SK-N-DZ (cell line): Measurements from ENCODE around the gene PLCL2.
"Not testable (repeated sequence)": the region's sequence is repeated elsewhere in the genome, so short reads cannot be mapped to it uniquely, and the experiment has no call there.

Experiments used
- DNase-seq: peaks from one replicate; pipeline ENCODE4 v3.0.0-alpha.2; 2015; ENCODE audit warnings: low spot score

The PLCL2 gene

DNA sequence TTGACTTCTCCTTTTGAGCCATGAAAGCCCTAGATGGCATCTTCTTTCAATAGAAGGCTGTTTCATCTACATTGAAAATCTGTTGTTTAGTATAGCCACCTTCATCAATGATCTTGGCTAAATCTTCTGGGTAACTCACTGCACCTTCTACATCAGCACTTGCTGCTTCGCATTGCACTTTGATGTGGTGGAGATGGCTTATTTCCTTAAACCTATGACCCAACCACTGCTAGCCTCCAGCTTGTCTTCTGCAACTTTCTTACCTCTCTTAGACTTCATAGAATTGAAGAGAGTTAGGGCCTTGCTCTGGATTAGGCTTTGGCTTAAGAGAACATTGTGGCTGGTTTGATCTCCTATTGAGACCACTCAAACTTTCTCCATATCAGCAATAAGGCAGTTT lies 189.8 kb downstream of the PLCL2 start:
- no peak for DNase-seq

DNA sequence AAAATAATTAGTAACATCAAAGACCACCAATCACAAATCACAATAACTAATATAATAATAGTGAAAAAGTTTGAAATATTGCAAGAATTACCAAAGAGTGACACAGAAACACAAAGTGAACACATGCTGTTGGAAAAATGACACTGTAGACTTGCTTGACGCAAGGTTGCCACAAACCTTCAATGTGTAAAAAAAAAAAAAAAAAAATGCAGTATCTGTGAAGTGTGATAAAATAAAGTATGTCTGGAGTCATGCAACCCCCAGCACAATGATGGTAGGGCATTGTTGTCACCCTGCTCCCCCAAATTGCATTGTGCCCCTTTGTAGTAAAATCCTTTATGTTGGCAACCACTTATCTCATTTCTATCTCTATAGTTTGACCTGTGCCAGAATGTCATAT lies 190.6 kb downstream of the PLCL2 start:
- no peak for DNase-seq

GRCh38 chr3:17075907-17076306 lies 191.2 kb downstream of the PLCL2 start:
- no peak for DNase-seq

DNA sequence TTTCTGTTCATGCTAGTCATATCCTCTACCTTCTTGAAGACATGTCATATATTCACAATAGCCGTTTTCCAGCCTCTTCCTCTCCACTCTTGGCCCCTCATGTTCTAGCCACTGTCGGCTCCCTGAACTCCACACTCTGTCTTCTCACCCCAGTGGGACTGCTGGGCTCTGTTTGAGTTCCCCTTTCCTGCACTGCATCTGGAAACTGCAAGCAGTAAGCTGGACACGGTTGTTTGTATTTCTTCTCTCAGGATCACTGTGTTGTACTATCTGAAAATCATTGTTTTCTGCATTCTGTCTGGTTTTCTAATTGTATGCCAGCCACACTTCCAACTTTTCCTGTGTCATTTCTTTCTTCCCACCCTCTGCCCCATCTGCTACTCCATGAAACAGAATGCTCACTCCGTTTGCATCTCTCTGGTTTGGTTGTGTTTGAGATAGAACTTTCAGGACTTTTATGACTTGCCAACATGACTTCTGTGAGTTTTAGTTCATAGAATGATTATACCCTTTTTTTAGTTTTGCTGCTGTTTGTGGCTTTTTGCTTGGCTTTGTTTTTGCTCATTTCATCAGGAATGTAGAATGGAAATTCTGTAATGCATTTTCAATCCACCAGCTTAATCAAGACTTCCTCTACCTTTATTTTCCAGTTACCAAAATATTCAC lies 192.3 kb downstream of the PLCL2 start:
- no peak for DNase-seq

- DNase-seq = no peak
These were observed 192.9 kb downstream of the PLCL2 start for GRCh38 chr3:17077606-17078005.

DNA sequence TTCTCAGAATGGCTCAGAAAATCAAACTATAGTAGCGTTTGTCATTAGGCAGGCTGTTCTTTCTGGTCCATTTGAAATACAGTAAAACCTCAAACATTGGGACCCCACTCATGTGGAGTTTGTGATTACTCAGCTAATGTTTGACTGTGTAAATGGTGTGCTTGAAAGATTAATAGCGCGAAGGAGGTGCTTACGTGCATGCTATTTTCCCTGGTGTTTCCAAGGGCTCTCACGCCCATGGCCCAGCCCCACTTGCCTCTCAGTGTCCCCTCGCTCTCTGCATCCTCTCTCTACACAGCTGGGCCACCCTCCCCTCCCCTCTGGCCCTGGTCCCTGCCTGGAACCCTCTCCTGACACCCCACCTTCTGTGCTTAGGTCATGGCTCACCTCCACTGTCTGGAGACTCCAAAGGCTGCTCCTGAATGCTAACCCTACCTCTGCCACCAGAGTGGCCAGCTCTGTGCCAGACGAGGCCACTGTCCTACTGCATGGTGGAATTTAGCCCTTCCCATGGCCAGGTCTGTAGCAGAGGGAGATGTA lies 194.2 kb downstream of the PLCL2 start:
- no peak for DNase-seq

GRCh38 chr3:17079933-17080332 lies 195.2 kb downstream of the PLCL2 start:
- no peak for DNase-seq

- no peak for DNase-seq
These were observed 196.8 kb downstream of the PLCL2 start for GRCh38 chr3:17081520-17081919.

DNA sequence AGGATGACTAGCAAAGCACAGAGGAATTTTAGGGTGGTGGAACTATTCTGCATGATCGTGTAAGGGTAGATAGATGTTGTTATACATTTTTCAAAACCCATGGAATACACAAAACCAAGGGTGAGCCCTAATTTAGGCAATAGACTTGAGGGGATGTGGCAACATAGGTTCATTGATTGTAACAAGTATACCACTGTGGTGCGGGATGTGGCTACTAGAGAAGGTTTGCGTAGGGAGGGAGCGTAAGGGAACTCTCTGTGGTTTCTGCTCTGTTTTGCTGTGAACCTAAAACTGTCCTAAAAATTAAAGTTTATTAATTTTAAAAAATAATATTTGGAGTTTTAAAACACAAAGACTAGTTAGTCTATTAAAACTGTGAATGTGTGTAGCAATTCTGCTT lies 202.8 kb downstream of the PLCL2 start:
- DNase-seq = no peak

DNA sequence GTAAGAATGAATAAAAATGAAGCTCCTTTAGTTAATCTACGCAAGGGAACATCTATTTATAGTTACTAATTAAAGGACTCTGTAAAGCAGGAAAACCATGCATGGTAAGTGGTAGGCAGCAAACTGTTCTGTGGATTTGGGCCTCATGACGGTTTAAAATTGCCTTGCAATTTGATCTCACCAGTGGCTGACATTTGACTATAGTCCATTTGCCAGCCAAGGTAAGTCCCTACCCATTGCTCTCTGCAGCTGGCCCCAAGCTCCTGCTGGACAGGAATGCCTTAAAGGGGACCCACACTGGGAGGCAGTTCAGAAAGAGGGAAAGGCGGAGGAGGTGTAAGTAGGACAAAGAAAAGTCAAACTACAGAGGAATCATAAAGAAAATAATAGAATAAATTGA lies 203.3 kb downstream of the PLCL2 start:
- no peak for DNase-seq

DNA sequence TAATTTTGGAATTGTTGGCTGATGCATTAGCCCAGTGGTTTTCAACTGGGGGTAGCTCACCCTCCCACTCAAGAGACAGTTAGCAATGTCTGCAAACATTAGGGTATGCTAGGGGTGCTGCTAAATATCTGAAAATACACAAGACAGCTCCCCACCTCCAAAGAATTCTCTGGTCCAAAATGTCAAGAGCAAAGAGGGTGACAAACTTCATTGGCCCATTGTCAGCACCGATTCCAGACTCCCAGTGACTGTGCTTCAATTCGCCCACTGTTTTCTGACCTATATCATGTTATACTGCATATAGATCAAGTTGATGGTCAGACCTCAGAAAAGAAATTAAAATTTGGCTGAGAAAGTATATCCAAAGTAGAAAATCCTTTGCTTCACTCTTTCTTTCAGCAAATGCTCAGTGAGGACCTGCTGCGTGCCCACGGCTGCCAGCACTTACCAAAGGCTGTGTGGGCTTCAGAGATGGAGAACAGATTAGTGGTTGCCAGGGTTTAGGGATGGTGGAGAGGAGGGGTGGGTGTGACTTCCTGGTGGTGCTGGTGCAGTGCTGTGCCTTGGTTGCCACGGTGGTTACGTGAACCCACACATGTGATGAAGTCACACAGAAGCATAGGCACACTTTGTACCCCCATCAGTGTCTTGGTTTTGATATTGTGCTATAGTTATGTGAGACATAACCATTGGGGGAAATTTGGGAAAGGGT lies 204.0 kb downstream of the PLCL2 start:
- DNase-seq = no peak

- no peak for DNase-seq
These were observed 204.6 kb downstream of the PLCL2 start for GRCh38 chr3:17089314-17089700.

DNA sequence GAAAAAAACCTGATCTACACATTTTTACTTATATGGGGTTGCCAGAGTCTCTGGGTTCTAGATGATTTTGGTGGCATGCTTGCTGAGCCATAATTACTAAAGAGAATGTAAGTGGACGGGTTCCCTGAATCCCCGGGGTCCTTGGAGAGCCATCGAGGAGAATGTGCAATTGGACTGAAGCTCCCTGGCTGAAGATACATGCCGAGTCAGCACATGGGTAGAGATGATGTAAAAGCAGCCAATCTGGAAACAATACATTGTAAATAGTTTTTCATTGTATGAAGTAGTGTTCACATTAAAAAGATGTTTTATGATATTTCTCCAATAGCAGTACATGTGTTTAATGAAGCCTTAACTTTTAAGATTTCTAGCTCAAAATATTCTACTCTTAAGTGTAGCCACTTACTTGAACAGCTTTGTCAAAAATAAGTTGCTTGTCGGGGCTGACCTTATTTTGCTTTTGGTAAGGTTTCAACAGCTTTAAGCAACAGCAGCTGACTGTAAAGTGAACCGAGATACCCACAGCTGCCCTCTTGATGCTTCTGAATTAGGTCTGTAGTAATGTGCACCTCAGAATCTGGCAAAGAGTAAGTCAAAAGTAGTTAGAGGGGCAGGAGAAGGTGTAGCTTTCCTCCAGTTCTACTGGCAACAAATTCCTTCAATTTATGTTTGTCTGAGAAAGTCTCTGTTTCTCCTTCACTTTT lies 205.7 kb downstream of the PLCL2 start:
- no peak for DNase-seq

DNA sequence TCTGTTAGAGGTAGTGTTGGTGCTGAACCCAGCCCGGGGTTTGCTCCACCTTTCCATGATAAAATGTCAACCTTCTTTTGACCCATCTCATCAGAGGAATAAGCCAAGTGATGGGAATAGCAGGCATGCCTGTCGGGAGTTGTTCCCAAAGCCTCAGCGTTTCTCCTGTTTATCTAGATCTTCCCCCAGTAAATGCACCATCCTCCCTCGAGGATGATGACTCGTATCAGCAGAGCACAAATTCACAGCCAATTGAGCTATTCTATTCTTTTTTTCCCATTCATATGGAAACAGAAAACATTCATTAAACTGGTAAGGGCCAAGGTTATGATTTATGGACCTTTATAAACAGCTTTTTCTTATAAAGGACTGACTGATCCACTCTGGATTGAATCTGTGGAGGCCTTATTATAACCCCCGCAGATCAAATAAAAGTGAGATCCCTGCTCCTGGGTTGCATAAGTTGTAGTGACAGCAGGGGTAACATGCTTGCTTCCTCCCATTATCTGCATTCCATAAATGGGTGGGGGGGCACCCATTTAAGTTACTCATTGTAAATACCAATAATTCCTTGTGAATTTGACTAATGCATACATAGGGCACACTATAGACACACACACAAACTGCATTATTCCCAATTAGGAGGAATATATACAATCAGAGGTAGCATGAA lies 207.3 kb downstream of the PLCL2 start:
- DNase-seq = no peak

GRCh38 chr3:17092583-17092933 lies 207.8 kb downstream of the PLCL2 start:
- DNase-seq = no peak

DNA sequence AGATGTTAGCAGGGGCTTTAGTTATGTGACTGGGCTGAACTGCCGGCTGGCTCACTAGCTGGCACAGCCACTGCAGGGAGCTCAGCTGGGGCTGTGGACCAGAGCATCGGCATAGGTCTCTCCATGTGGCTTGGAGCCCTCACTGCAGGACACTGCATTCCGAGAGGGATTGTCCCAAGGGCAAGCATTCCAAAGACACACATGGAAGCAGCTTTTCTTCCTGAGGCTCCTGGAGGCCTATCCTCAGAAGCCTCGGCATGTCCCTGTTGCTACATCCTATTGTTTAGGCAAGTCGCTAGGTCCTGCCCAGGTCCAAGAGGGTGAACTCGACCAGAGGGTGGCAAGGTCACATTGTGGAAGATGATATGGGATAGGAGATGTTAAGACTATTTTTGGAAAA lies 209.8 kb downstream of the PLCL2 start:
- no peak for DNase-seq

DNA sequence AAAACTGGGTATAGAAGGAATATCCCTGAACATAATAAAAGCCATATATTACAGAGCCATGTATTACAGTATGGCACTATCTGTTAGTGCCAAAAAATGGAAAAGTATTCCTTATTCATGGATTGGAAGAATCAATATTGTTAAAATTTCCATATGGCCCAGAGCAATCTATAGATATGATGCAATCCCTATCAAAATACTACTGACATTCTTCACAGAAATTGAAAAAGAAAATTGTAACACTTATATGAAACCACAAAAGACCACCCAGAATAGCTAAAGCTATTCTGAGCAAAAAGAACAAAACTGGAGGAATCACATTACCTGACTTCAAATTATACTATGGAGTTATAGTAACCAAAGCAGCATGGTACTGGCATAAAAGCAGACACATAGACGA lies 218.8 kb downstream of the PLCL2 start:
- DNase-seq = no peak

- not testable (repeated sequence) for DNase-seq
These were observed 222.0 kb downstream of the PLCL2 start for GRCh38 chr3:17106801-17107200.

GRCh38 chr3:17110660-17111396 lies 226.1 kb downstream of the PLCL2 start:
- DNase-seq = no peak

DNA sequence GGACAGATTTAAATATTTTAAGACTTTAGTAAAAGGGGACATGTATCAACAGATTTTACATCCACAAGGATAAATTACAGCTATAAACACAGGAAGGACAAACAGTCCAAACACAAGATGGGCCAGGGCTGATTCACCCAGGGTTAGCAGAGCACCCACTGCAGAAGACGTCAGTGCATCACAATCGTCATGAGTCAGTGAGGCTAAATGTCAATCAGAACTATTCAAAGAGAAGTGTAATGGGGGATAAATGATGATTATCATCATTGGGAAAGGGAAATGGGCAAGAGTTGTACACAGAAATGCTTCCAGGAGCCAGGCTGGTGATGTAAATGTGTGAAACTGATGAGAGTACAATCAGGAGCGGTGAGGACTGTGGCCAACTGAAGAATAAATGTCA lies 226.8 kb downstream of the PLCL2 start:
- DNase-seq = no peak

DNA sequence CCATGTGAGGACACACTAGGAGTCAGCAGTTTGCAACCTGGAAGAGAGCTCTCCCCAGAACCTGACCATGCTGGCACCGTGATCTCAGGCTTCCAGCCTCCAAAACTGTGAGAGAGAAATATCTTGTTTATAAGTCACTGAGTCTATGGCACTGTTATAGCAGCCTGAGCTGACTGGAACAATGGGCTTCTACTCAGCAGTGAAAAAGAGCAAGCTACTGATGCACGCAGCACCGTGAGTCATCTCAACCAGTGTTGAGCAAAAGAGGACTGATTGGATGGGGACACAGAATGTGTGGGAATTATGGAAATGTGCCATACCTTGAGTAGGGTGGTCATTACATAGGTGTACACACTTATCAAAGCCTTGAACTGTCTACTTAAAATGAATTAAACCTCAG lies 230.4 kb downstream of the PLCL2 start:
- no peak for DNase-seq
